Measurements from ENCODE around the gene SPDYE6. TPM values are rescaled to one million over a fixed set of nuclear protein-coding genes. Genes with fewer than 3 reads are reported as not detected.

SPDYE6 gene
- total and polyA plus RNA-seq, 2 experiments from 2014 or later = not detected

DNA sequence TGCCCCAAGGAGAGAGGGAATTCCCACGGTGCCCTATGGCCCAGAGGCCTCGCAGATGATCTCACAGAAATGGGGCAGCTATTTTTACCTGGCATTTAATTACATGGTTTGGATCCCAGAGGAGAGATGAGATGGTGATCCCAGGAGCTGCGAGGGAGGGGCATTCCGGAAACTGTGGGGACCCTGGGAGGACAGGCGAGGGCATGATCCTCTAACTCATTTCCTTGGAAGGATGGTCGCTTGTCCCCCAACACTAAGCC is 60.1 kb downstream of the SPDYE6 start:
- H3K4me1 Mint-ChIP-seq = peaks cover 35% of the 10 kb centered on the region
- no peaks in the 10 kb centered on the region for H3F3A ChIP-seq (replicated peaks; ENCODE audit: low read depth)
- DNase-seq (ENCODE audit: low spot score) (no peak), ATAC-seq (no peak)
- no peak overlapping the region for H3K4me3 ChIP-seq
- no peaks in the 10 kb centered on the region for H3K79me2 ChIP-seq (replicated peaks; ENCODE audit: insufficient read depth)
- peaks cover 18% of the 10 kb centered on the region for H3K27me3 Mint-ChIP-seq (ENCODE audit: insufficient read depth, low read depth, poor library complexity)
- no peaks in the 10 kb centered on the region; the same call in 1 of the 2 replicates for H3K36me3 ChIP-seq (ENCODE audit: insufficient read depth)
- H3K4me3 Mint-ChIP-seq = no peak overlapping the region
- TF ChIP-seq EZH2 (IDR thresholded peaks at IDR 0.05; ENCODE audit: low read depth, unreplicated experiment) = no peak
- no peak for TF ChIP-seq ZNF114 (CRISPR knock-in tag; IDR thresholded peaks at IDR 0.05)
- TF ChIP-seq, protein P1, sequence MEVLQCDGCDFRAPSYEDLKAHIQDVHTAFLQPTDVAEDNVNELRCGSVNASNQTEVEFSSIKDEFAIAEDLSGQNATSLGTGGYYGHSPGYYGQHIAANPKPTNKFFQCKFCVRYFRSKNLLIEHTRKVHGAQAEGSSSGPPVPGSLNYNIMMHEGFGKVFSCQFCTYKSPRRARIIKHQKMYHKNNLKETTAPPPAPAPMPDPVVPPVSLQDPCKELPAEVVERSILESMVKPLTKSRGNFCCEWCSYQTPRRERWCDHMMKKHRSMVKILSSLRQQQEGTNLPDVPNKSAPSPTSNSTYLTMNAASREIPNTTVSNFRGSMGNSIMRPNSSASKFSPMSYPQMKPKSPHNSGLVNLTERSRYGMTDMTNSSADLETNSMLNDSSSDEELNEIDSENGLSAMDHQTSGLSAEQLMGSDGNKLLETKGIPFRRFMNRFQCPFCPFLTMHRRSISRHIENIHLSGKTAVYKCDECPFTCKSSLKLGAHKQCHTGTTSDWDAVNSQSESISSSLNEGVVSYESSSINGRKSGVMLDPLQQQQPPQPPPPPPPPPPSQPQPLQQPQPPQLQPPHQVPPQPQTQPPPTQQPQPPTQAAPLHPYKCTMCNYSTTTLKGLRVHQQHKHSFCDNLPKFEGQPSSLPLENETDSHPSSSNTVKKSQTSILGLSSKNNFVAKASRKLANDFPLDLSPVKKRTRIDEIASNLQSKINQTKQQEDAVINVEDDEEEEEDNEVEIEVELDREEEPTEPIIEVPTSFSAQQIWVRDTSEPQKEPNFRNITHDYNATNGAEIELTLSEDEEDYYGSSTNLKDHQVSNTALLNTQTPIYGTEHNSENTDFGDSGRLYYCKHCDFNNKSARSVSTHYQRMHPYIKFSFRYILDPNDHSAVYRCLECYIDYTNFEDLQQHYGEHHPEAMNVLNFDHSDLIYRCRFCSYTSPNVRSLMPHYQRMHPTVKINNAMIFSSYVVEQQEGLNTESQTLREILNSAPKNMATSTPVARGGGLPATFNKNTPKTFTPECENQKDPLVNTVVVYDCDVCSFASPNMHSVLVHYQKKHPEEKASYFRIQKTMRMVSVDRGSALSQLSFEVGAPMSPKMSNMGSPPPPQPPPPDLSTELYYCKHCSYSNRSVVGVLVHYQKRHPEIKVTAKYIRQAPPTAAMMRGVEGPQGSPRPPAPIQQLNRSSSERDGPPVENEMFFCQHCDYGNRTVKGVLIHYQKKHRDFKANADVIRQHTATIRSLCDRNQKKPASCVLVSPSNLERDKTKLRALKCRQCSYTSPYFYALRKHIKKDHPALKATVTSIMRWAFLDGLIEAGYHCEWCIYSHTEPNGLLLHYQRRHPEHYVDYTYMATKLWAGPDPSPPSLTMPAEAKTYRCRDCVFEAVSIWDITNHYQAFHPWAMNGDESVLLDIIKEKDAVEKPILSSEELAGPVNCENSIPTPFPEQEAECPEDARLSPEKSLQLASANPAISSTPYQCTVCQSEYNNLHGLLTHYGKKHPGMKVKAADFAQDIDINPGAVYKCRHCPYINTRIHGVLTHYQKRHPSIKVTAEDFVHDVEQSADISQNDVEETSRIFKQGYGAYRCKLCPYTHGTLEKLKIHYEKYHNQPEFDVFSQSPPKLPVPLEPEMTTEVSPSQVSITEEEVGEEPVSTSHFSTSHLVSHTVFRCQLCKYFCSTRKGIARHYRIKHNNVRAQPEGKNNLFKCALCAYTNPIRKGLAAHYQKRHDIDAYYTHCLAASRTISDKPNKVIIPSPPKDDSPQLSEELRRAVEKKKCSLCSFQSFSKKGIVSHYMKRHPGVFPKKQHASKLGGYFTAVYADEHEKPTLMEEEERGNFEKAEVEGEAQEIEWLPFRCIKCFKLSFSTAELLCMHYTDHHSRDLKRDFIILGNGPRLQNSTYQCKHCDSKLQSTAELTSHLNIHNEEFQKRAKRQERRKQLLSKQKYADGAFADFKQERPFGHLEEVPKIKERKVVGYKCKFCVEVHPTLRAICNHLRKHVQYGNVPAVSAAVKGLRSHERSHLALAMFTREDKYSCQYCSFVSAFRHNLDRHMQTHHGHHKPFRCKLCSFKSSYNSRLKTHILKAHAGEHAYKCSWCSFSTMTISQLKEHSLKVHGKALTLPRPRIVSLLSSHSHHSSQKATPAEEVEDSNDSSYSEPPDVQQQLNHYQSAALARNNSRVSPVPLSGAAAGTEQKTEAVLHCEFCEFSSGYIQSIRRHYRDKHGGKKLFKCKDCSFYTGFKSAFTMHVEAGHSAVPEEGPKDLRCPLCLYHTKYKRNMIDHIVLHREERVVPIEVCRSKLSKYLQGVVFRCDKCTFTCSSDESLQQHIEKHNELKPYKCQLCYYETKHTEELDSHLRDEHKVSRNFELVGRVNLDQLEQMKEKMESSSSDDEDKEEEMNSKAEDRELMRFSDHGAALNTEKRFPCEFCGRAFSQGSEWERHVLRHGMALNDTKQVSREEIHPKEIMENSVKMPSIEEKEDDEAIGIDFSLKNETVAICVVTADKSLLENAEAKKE (CRISPR knock-in tag; IDR thresholded peaks at IDR 0.05) = no peak
- TF ChIP-seq, protein P2, sequence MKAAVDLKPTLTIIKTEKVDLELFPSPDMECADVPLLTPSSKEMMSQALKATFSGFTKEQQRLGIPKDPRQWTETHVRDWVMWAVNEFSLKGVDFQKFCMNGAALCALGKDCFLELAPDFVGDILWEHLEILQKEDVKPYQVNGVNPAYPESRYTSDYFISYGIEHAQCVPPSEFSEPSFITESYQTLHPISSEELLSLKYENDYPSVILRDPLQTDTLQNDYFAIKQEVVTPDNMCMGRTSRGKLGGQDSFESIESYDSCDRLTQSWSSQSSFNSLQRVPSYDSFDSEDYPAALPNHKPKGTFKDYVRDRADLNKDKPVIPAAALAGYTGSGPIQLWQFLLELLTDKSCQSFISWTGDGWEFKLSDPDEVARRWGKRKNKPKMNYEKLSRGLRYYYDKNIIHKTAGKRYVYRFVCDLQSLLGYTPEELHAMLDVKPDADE (IDR thresholded peaks at IDR 0.05) = no peak
- TF ChIP-seq, protein P3, sequence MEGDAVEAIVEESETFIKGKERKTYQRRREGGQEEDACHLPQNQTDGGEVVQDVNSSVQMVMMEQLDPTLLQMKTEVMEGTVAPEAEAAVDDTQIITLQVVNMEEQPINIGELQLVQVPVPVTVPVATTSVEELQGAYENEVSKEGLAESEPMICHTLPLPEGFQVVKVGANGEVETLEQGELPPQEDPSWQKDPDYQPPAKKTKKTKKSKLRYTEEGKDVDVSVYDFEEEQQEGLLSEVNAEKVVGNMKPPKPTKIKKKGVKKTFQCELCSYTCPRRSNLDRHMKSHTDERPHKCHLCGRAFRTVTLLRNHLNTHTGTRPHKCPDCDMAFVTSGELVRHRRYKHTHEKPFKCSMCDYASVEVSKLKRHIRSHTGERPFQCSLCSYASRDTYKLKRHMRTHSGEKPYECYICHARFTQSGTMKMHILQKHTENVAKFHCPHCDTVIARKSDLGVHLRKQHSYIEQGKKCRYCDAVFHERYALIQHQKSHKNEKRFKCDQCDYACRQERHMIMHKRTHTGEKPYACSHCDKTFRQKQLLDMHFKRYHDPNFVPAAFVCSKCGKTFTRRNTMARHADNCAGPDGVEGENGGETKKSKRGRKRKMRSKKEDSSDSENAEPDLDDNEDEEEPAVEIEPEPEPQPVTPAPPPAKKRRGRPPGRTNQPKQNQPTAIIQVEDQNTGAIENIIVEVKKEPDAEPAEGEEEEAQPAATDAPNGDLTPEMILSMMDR (conservative IDR thresholded peaks at IDR 0.05; ENCODE audit: low read depth in 2 of 2) = no peak
- no peak for TF ChIP-seq JUNB (IDR thresholded peaks at IDR 0.05; ENCODE audit: unreplicated experiment)
- TF ChIP-seq CREB1 (CRISPR knock-in tag; IDR thresholded peaks at IDR 0.05; ENCODE audit: low read depth) = no peak
- TF ChIP-seq NANOG (IDR thresholded peaks at IDR 0.05; ENCODE audit: borderline replicate concordance) = no peak
- TF ChIP-seq STAT1 (IDR thresholded peaks at IDR 0.05; ENCODE audit: unreplicated experiment) = no peak
- no peak for TF ChIP-seq EZH2phosphoT487 (IDR thresholded peaks at IDR 0.05; ENCODE audit: unreplicated experiment)
- no peak for TF ChIP-seq POLR2AphosphoS5 (IDR thresholded peaks at IDR 0.05; ENCODE audit: low read depth)
- no peak for TF ChIP-seq ZNF331 (CRISPR knock-in tag; IDR thresholded peaks at IDR 0.05; ENCODE audit: low read depth)
- H3K27ac Mint-ChIP-seq = no peak overlapping the region
- peaks cover 5% of the 10 kb centered on the region; the same call in 1 of the 2 replicates for H3K27me3 ChIP-seq (ENCODE audit: insufficient read depth)
- H3K9me3 Mint-ChIP-seq = no peaks in the 10 kb centered on the region
- H2AFZ ChIP-seq = no peak overlapping the region
- H3K27ac ChIP-seq (ENCODE audit: low read depth) = no peak overlapping the region
- no peaks in the 10 kb centered on the region for H3K9me2 ChIP-seq (ENCODE audit: insufficient read depth)
- peaks cover 16% of the 10 kb centered on the region for H3K4me1 ChIP-seq (ENCODE audit: insufficient read depth)
- H4K20me1 ChIP-seq (replicated peaks; ENCODE audit: insufficient read depth) = peaks cover 23% of the 10 kb centered on the region
- H3K36me3 Mint-ChIP-seq (ENCODE audit: low read depth) = no peaks in the 10 kb centered on the region
- no peak overlapping the region; the same call in 1 of the 2 replicates for H3K4me2 ChIP-seq

Measured in GM23338 (cell line).